ENCODE measurements around the gene CEBPE. TPM values are rescaled to one million over a fixed set of nuclear protein-coding genes. Genes with fewer than 3 reads are reported as not detected.

Gene CEBPE
- total RNA-seq, 3 donors from 2014 or later: not detected

- Histone ChIP-seq H3K4me1 (ENCODE audit: low read depth) (no peaks in the 10 kb centered on the region), H3K36me3 (ENCODE audit: low read depth) (no peaks in the 10 kb centered on the region), H3K4me3 (no peak overlapping the region), H3K9me3 (no peaks in the 10 kb centered on the region)
- intact Hi-C loops (cut with DNase I, micrococcal nuclease): no loop called here
- TF ChIP-seq, protein P1, sequence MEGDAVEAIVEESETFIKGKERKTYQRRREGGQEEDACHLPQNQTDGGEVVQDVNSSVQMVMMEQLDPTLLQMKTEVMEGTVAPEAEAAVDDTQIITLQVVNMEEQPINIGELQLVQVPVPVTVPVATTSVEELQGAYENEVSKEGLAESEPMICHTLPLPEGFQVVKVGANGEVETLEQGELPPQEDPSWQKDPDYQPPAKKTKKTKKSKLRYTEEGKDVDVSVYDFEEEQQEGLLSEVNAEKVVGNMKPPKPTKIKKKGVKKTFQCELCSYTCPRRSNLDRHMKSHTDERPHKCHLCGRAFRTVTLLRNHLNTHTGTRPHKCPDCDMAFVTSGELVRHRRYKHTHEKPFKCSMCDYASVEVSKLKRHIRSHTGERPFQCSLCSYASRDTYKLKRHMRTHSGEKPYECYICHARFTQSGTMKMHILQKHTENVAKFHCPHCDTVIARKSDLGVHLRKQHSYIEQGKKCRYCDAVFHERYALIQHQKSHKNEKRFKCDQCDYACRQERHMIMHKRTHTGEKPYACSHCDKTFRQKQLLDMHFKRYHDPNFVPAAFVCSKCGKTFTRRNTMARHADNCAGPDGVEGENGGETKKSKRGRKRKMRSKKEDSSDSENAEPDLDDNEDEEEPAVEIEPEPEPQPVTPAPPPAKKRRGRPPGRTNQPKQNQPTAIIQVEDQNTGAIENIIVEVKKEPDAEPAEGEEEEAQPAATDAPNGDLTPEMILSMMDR (IDR thresholded peaks at IDR 0.05): no peak
- no peak for DNase-seq
- ATAC-seq: no peak
These were observed 5.4 kb upstream of the CEBPE start for GRCh38 chr14:23124337-23124954.

DNA sequence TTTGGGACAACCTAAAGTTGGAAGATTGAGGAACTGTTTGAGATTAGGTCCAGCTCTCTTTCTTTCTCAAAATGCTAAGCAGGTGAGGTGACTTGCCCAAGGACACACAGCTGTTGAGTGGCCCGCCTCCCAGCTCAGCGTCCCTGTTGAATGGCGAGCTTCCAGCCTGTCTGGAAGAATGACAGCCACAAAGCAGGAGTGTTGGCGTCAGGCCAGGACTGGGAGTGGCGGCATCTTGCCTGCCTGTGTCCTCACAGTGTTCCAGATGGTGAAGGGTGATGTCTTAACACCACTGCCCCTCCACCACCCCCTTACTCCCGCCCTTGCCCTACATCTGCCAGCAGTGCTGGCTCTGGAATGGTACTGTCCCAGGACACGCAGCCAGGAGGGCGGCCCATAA is 4.4 kb upstream of the CEBPE start:
- Histone ChIP-seq H3K4me1 (ENCODE audit: low read depth) (no peaks in the 10 kb centered on the region), H3K4me3 (no peak overlapping the region), H3K9me3 (no peaks in the 10 kb centered on the region), H3K36me3 (ENCODE audit: low read depth) (no peaks in the 10 kb centered on the region)
- peak; percentile 90 to 96 (median 92) for DNase-seq
- intact Hi-C loops (cut with DNase I, micrococcal nuclease): no loop called here
- TF ChIP-seq, protein P1 (IDR thresholded peaks at IDR 0.05): no peak
- peak; percentile 77 for ATAC-seq

- no peak for DNase-seq
- Histone ChIP-seq H3K36me3 (ENCODE audit: low read depth) (no peaks in the 10 kb centered on the region), H3K4me1 (ENCODE audit: low read depth) (no peaks in the 10 kb centered on the region), H3K4me3 (no peak overlapping the region), H3K9me3 (no peaks in the 10 kb centered on the region)
- intact Hi-C loops (cut with DNase I, micrococcal nuclease): no loop called here
- TF ChIP-seq, protein P1 (IDR thresholded peaks at IDR 0.05): no peak
- ATAC-seq: no peak
These were observed 3.0 kb upstream of the CEBPE start for GRCh38 chr14:23122086-23122485.

DNA sequence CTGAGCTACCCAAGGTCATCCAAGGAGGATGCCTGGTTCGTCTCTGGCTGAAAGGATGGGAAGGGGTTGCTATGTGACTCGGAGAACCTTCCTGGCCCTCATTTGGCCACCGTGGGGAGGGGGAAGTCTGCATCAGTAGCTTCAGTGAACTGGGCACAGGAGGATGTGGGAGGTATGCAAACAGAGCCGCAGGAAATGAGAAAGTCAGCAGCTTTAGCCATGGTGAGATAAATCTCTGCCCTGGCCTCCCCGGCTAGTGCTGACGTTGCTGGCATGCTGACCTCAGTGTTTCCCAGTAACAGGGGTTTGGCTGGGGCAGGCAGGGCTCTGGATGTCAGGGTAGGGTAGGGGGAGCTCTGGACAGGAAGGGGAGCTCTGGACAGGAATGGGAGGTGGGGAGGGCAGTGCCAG is 2.3 kb upstream of the CEBPE start:
- Histone ChIP-seq H3K4me3 (no peak overlapping the region), H3K9me3 (no peaks in the 10 kb centered on the region), H3K4me1 (ENCODE audit: low read depth) (no peaks in the 10 kb centered on the region), H3K36me3 (ENCODE audit: low read depth) (no peaks in the 10 kb centered on the region)
- intact Hi-C loops (cut with DNase I, micrococcal nuclease): loop anchor here in 1 of 2 donors (2.0 kb wide), 1 partner anchor 63 kb away; no protein-coding TSS in a partner anchor
- DNase-seq (peak in 1 of 3 donors; percentile 42), ATAC-seq (no peak)
- TF ChIP-seq, protein P1 (IDR thresholded peaks at IDR 0.05): no peak

DNA sequence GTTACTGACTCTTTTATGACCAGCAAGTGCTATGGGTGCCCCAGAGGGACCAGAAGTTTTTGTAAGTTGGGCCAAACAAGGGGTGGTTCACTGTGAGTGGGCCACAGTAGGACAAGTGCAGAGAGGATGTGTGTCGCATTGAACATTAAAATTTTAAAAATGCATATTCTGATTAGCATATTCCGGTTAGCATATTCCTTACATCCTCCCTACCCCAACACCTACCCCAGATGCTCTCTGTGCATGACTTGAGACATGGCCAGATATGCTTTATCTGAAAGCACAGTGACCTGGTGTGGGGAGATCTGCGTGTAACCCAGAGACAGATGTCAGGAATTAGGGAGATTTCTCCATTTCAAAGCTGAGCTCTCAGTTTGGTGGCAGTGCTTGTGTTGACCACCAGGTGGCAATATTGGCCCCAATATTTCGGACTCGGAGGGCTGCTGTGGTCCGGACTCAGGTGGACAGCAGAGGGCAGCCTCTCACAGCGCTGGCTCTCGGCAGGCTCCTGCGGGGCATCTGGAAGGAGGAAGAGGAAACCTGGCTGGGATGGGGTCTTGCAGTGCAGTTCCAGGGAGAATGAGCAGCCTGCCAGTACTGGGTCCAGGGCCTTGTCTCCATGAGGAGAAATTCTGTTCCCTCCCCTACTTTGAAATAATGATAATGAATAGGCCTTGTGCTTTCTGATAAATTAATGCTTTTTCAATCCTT is 1.6 kb upstream of the CEBPE start:
- no peak overlapping the region for H3K4me3 ChIP-seq
- H3K36me3 ChIP-seq (ENCODE audit: low read depth): no peaks in the 10 kb centered on the region
- TF ChIP-seq, protein P1 (IDR thresholded peaks at IDR 0.05): peak; percentile 99
- DNase-seq (peak; percentile 90 to 93 (median 92)), ATAC-seq (peak; percentile 92)
- no peaks in the 10 kb centered on the region for H3K9me3 ChIP-seq
- intact Hi-C loops (cut with DNase I, micrococcal nuclease): loop anchor here (1.0 to 2.0 kb wide), 2 partner anchors 64 to 67 kb away; no protein-coding TSS in a partner anchor
- no peaks in the 10 kb centered on the region for H3K4me1 ChIP-seq (ENCODE audit: low read depth)
